Measurements from ENCODE around the gene TUBB1.

DNA sequence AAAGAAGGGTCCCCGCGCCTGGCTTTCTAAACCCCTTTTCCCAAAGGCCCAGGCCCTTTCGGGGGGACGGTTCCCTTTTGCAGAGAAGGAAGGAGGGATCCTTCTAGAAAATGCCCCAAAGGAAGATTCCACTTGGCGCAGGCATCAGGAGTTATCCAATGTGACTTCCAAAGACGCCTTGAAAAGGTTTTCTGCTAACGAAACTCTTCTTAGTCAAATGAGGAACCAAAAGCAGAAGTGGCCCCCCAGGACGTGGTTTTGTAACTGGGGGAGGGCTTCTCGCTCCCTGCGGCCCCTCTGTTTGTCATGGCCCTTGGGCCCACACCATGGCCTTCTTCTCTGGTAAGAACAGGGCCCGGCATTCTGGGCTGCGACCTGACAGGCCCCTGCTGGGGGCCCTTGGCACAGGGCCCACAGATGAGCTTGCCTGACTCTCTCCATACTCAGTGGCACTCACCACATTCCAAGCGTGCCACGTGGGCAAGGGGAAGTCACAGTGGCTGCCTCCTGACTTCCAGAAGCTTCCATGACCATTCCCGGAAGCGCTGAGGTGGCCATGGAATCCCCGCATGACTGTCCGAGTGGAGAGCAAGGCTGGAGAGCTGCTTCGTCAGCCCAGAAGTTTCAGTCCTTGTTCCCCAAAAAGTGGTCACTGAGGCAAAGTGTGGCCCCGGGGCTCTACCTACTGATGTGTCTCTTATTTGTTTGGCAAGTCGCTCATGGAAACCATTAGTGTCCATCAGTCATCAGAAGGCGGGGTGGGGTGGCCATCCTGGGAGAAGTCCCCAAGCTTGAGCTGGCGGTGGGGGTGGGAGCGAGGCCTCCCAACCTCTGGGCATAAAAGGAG lies 11.3 kb upstream of the TUBB1 start:
- no peak for TF ChIP-seq GATA3 (IDR thresholded peaks at IDR 0.05; ENCODE audit: low read depth, low read length)
- TF ChIP-seq GATA2 (IDR thresholded peaks at IDR 0.05; ENCODE audit: low read depth, low read length): no peak

Data from SH-SY5Y (cell line).